Neural progenitor cell (in vitro differentiated cells): Measurements from ENCODE around the gene SLC16A14.

Experiments
- EZH2 ChIP-seq: fragments of 200-600 bp; sonication (generic); IDR thresholded peaks from 2 replicates; pipeline ENCODE4 v1.6.1; 2017; ENCODE audit warnings: antibody characterized with exemption, mild to moderate bottlenecking, moderate library complexity
- EZH2phosphoT487 ChIP-seq: fragments of 200-600 bp; sonication (generic); IDR thresholded peaks from 2 replicates; pipeline ENCODE4 v1.6.1; 2017; ENCODE audit warnings: antibody characterized with exemption
- TF ChIP-seq, protein P1 (sequence below): fragments of 200-600 bp; sonication (generic); IDR thresholded peaks from 2 replicates; pipeline ENCODE4 v1.5.1; 2017; ENCODE audit warnings: antibody characterized with exemption, mild to moderate bottlenecking

DNA sequence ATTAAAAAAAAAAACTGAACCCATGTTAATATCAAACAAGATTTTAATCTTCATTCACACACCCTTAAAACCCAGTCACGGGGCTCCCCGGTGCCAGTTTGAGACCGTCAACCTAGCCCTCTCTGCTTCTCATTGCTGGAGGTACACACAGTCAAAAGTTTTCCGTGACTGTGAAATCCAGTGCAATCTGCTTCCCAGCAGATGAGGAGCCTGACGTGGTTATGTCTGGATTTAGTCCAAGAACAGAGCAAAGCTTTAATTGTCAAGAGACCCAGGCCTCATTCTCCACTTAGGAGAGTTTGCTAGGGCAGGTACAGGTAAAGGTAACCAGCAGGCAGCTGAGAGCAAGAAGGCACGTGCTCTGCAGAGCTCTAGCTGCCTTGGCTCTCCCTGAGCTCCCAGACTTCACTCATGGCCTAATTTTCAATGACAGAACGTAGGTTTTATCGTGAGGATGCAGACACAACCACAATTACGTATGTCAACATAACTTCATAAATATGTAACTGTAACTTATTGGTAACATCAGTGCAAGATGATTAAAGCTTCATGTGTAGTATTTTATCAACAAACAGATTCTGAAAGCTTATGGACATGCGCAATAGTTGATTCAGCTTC, 56.3 kb downstream of the SLC16A14 start:
- TF ChIP-seq, protein P1, sequence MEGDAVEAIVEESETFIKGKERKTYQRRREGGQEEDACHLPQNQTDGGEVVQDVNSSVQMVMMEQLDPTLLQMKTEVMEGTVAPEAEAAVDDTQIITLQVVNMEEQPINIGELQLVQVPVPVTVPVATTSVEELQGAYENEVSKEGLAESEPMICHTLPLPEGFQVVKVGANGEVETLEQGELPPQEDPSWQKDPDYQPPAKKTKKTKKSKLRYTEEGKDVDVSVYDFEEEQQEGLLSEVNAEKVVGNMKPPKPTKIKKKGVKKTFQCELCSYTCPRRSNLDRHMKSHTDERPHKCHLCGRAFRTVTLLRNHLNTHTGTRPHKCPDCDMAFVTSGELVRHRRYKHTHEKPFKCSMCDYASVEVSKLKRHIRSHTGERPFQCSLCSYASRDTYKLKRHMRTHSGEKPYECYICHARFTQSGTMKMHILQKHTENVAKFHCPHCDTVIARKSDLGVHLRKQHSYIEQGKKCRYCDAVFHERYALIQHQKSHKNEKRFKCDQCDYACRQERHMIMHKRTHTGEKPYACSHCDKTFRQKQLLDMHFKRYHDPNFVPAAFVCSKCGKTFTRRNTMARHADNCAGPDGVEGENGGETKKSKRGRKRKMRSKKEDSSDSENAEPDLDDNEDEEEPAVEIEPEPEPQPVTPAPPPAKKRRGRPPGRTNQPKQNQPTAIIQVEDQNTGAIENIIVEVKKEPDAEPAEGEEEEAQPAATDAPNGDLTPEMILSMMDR = no peak
- no peak for TF ChIP-seq EZH2phosphoT487
- TF ChIP-seq EZH2 = no peak
